ENCODE measurements around the gene ASPM.
"Not testable (repeated sequence)": the region's sequence is repeated elsewhere in the genome, so short reads cannot be mapped to it uniquely, and the experiment has no call there.

Gene ASPM

GRCh38 chr1:197041486-197042353 is 104.7 kb downstream of the ASPM start:
- no peak overlapping the region for H3K4me3 ChIP-seq (ENCODE audit: insufficient read depth, low read length, poor library complexity, severe bottlenecking)
- H2AFZ ChIP-seq (ENCODE audit: low read depth, low read length, severe bottlenecking), result peak overlapping the region; percentile 69
- H3K4me2 ChIP-seq (ENCODE audit: low read depth, low read length, poor library complexity, severe bottlenecking), result peak overlapping the region; percentile 50

GRCh38 chr1:197036861-197037260 is 109.6 kb downstream of the ASPM start:
- Histone ChIP-seq H3K27me3 (ENCODE audit: low read length) (no peaks in the 10 kb centered on the region), H3K9ac (ENCODE audit: low read length) (no peak overlapping the region), H2AFZ (ENCODE audit: low read depth, low read length, severe bottlenecking) (no peak overlapping the region), H3K9me3 (ENCODE audit: insufficient read depth, low read length) (no peaks in the 10 kb centered on the region), H3F3A (ENCODE audit: insufficient read depth) (no peaks in the 10 kb centered on the region), H4K20me1 (ENCODE audit: low read depth, low read length) (no peaks in the 10 kb centered on the region), H3K36me3 (ENCODE audit: low read length) (no peaks in the 10 kb centered on the region), H3K27ac (ENCODE audit: low read depth, low read length) (no peak overlapping the region), H3K4me3 (ENCODE audit: insufficient read depth, low read length, poor library complexity, severe bottlenecking) (no peak overlapping the region), H3K79me2 (ENCODE audit: insufficient read depth, low read length) (no peaks in the 10 kb centered on the region), H3K9me2 (replicated peaks; ENCODE audit: insufficient read depth, low read length) (no peaks in the 10 kb centered on the region), H3K4me2 (ENCODE audit: low read depth, low read length, poor library complexity, severe bottlenecking) (no peak overlapping the region)
- TF ChIP-seq EZH2phosphoT487 (conservative IDR thresholded peaks at IDR 0.05; ENCODE audit: low read length) (no peak), CTCF (IDR thresholded peaks at IDR 0.05; ENCODE audit: insufficient read depth, low read length, poor library complexity, severe bottlenecking) (no peak)

More at GRCh38 chr1:197041486-197042353, 104.7 kb downstream of the ASPM start:
- H3K27me3 ChIP-seq (ENCODE audit: low read length), result no peaks in the 10 kb centered on the region
- no peaks in the 10 kb centered on the region for H3F3A ChIP-seq (ENCODE audit: insufficient read depth)
- no peaks in the 10 kb centered on the region for H3K36me3 ChIP-seq (ENCODE audit: low read length)
- H3K9ac ChIP-seq (ENCODE audit: low read length), result no peak overlapping the region; the same call in 1 of the 2 replicates
- no peaks in the 10 kb centered on the region for H3K79me2 ChIP-seq (ENCODE audit: insufficient read depth, low read length)
- H4K20me1 ChIP-seq (ENCODE audit: low read depth, low read length), result no peaks in the 10 kb centered on the region
- H3K9me2 ChIP-seq (replicated peaks; ENCODE audit: insufficient read depth, low read length), result no peaks in the 10 kb centered on the region
- TF ChIP-seq CTCF (IDR thresholded peaks at IDR 0.05; ENCODE audit: insufficient read depth, low read length, poor library complexity, severe bottlenecking), result no peak
- TF ChIP-seq EZH2phosphoT487 (conservative IDR thresholded peaks at IDR 0.05; ENCODE audit: low read length), result no peak
- H3K9me3 ChIP-seq (ENCODE audit: insufficient read depth, low read length), result no peaks in the 10 kb centered on the region
- no peak overlapping the region for H3K27ac ChIP-seq (ENCODE audit: low read depth, low read length)

GRCh38 chr1:197034631-197035339 is 111.7 kb downstream of the ASPM start:
- not testable (repeated sequence) for H2AFZ ChIP-seq (ENCODE audit: low read depth, low read length, severe bottlenecking); H3K4me2 ChIP-seq (ENCODE audit: low read depth, low read length, poor library complexity, severe bottlenecking); H3K79me2 ChIP-seq (ENCODE audit: insufficient read depth, low read length)

More at GRCh38 chr1:197034631-197035339, 111.7 kb downstream of the ASPM start:
- H3K27ac ChIP-seq (ENCODE audit: low read depth, low read length); H3K27me3 ChIP-seq (ENCODE audit: low read length); H4K20me1 ChIP-seq (ENCODE audit: low read depth, low read length); H3F3A ChIP-seq (ENCODE audit: insufficient read depth); H3K9me2 ChIP-seq (replicated peaks; ENCODE audit: insufficient read depth, low read length); H3K9ac ChIP-seq (ENCODE audit: low read length); H3K36me3 ChIP-seq (ENCODE audit: low read length); H3K9me3 ChIP-seq (ENCODE audit: insufficient read depth, low read length); H3K4me3 ChIP-seq (ENCODE audit: insufficient read depth, low read length, poor library complexity, severe bottlenecking): not testable (repeated sequence)
